Lower leg skin (tissue), 3 donors: Measurements from ENCODE around the gene MAP3K7CL.

Source experiments
- POLR2A ChIP-seq, 2 donors: fragments of 450-650 bp; IDR thresholded peaks; one replicate each; pipeline ENCODE4 v1.6.1; 2016 to 2017; ENCODE audit warnings: antibody characterized with exemption in 2 of 2, mild to moderate bottlenecking in 1 of 2, moderate library complexity in 1 of 2
- TF ChIP-seq, protein P1 (sequence below), 3 donors: fragments of 450-650 bp; IDR thresholded peaks; one replicate each; pipeline ENCODE4 v1.5.1; 2016; ENCODE audit warnings: antibody characterized with exemption in 3 of 3, mild to moderate bottlenecking in 3 of 3, moderate library complexity in 2 of 3

DNA sequence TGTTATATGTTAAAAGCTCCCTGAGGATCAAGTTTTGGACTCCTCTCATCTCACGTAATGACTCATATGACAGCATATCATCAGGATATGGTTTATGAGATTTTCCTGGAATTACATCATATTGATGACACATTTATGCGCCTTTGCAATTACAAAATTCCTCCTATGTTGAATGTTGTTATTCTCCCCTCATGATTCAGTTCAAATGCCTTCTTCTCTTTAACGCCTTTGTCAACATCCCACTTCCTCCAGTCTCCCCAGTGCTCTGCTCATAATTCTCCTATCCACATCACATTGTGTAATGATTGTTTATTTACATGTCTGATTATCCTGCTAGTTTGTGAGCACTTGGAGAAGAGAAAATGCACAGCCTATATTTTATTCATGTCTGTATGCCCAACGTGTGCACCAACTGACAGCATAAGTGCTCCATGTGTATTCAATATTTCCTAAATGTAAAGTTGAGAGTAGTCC lies 87.4 kb downstream of the MAP3K7CL start:
- TF ChIP-seq, protein P1, sequence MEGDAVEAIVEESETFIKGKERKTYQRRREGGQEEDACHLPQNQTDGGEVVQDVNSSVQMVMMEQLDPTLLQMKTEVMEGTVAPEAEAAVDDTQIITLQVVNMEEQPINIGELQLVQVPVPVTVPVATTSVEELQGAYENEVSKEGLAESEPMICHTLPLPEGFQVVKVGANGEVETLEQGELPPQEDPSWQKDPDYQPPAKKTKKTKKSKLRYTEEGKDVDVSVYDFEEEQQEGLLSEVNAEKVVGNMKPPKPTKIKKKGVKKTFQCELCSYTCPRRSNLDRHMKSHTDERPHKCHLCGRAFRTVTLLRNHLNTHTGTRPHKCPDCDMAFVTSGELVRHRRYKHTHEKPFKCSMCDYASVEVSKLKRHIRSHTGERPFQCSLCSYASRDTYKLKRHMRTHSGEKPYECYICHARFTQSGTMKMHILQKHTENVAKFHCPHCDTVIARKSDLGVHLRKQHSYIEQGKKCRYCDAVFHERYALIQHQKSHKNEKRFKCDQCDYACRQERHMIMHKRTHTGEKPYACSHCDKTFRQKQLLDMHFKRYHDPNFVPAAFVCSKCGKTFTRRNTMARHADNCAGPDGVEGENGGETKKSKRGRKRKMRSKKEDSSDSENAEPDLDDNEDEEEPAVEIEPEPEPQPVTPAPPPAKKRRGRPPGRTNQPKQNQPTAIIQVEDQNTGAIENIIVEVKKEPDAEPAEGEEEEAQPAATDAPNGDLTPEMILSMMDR (IDR thresholded peaks at IDR 0.05): no peak
- no peak for TF ChIP-seq POLR2A (IDR thresholded peaks at IDR 0.05)
